AG04450 (cell line): ENCODE data around the gene SH3PXD2A. TPM values are rescaled to one million over a fixed set of nuclear protein-coding genes. Genes with fewer than 3 reads are reported as not detected.
A peak's percentile ranks its signal among the peaks of the same experiment; 100 is the strongest.

Experiments
- CTCF ChIA-PET: fragments of 300-600, 350-600 bp; formaldehyde crosslinking; extraction: SDS; loops from one replicate; lab custom pipeline; 2022; ENCODE audit warnings: antibody characterized with exemption, inconsistent platforms; lab: Charles Lee
- POLR2A ChIA-PET: fragments of 350-600 bp; formaldehyde crosslinking; extraction: SDS; loops from one replicate; lab custom pipeline; 2021; ENCODE audit warnings: antibody characterized with exemption, inconsistent platforms; lab: Yijun Ruan, JAX
- DNase-seq: peaks from one replicate; pipeline ENCODE4 v3.0.0-alpha.2; 2011; ENCODE audit warnings: low read depth, low spot score
- H3K27ac ChIP-seq: one replicate; pipeline ENCODE4 v1.5.1; 2012; ENCODE audit warnings: low read depth, low read length, control low read depth
- H3K27me3 ChIP-seq: one replicate; pipeline ENCODE4 v1.6.0; 2012; ENCODE audit warnings: low read length; ENCODE audit not compliant: control insufficient read depth, insufficient read depth
- H3K4me3 ChIP-seq: 2 replicates; pipeline ENCODE4 v1.5.1; 2011; ENCODE audit warnings: mild to moderate bottlenecking, low read depth, low read length, control low read depth
- H3K9me3 ChIP-seq: 2 replicates; pipeline ENCODE4 v1.5.1; 2012; ENCODE audit warnings: low read length; ENCODE audit not compliant: control insufficient read depth, insufficient read depth
- CTCF ChIP-seq: IDR thresholded peaks from 2 replicates; pipeline ENCODE4 v1.5.1; 2011; ENCODE audit warnings: low read depth, low read length, control low read depth, inconsistent platforms
- polyA plus RNA-seq: library from polyadenylated mRNA; depleted of rRNA; stranded (reverse); fragments of >200 nt; gene quantifications from 2 replicates; pipeline ENCODE4 v1.2.3, GENCODE V29; 2011

SH3PXD2A gene
- polyA plus RNA-seq, 1 experiment: 22.9 TPM

- Histone ChIP-seq H3K9me3 (peaks cover 3% of the 10 kb centered on the region), H3K27me3 (peaks cover 60% of the 10 kb centered on the region), H3K4me3 (peak overlapping the region; percentile 51), H3K27ac (no peak overlapping the region)
- POLR2A ChIA-PET: no interaction called here
- no peak for TF ChIP-seq CTCF
- CTCF ChIA-PET: no interaction called here
- DNase-seq: no peak
Measured at GRCh38 chr10:103555712-103556111, 299.7 kb downstream of the SH3PXD2A start.

GRCh38 chr10:103555325-103555649 is 300.1 kb downstream of the SH3PXD2A start:
- Histone ChIP-seq H3K27ac (no peak overlapping the region), H3K9me3 (no peaks in the 10 kb centered on the region; the same call in 1 of the 2 replicates), H3K4me3 (peak overlapping the region; percentile 51), H3K27me3 (peaks cover 59% of the 10 kb centered on the region)
- TF ChIP-seq CTCF: no peak
- no peak for DNase-seq
- POLR2A ChIA-PET: no interaction called here
- CTCF ChIA-PET: no interaction called here

- peak; percentile 38 for DNase-seq
- Histone ChIP-seq H3K27me3 (peaks cover 61% of the 10 kb centered on the region), H3K27ac (no peak overlapping the region), H3K9me3 (no peaks in the 10 kb centered on the region; the same call in 1 of the 2 replicates), H3K4me3 (peak overlapping the region; percentile 51)
- CTCF ChIA-PET: interaction anchor here (2.4 kb wide), 1 partner anchor 12 kb away, joined by 9 read pairs; no protein-coding TSS in a partner anchor
- POLR2A ChIA-PET: interaction anchor here (0.7 kb wide), 1 partner anchor 184 kb away, joined by 6 read pairs; no protein-coding TSS in a partner anchor
- TF ChIP-seq CTCF: no peak
Measured at GRCh38 chr10:103554488-103555324, 300.7 kb downstream of the SH3PXD2A start.

GRCh38 chr10:103553743-103554487 is 301.5 kb downstream of the SH3PXD2A start:
- no peak overlapping the region for H3K27ac ChIP-seq
- no peak for DNase-seq
- no peak overlapping the region for H3K4me3 ChIP-seq
- peaks cover 59% of the 10 kb centered on the region for H3K27me3 ChIP-seq
- H3K9me3 ChIP-seq: no peaks in the 10 kb centered on the region; the same call in 1 of the 2 replicates
- TF ChIP-seq CTCF: no peak
- ChIA-PET CTCF (interaction anchor here (0.7 to 2.4 kb wide), 3 partner anchors 11 kb away, joined by 3 to 9 read pairs (median 3); no protein-coding TSS in a partner anchor), POLR2A (no interaction called here)
